ENCODE measurements around the gene MACROH2A1.

Gene MACROH2A1

DNA sequence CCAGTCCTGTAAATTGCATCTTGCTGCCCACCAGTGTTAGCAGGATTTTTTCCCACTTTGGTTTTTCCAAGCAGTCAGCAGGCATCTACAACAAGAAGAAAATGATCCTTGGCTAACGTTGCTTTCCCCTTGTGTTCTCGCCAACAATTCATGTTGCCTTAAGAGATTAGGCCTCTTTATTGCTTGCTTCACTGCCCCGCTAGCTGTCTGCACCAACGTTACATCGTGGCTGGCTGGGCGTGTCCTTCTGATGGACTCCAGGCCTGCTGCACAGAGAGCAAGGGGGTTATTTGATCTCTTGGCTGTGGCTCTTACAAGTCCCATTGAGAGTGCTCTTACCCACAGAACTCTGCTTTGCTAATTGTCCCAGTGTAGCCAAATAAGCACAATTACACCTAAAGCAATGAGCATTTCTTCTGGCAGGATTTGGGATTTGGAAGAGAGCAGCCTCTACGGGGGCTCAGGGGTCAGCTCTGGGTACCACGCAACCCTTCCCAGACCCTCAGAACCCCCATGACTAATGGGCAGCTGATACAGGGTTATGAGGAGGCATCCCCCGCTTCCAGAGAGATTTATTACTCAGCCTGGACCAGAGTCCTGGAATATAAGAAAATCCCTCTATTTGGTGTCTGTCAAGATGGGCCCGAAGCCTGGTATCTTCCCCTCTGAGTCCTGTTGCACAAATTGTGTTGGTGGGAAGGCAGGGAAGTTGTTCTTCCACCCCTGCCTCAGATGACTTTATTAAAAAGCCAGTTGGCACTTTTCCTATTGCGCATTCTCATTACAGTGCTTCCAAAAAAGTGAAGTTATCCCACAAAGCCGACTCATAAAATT, 30.5 kb upstream of the MACROH2A1 start:
- TF ChIP-seq CTCF (IDR thresholded peaks at IDR 0.05; ENCODE audit: control insufficient read depth, insufficient read depth, low read depth, low read length, missing control alignments), result no peak
- H3K4me3 ChIP-seq (ENCODE audit: control insufficient read depth, low read depth, low read length), result no peak overlapping the region
- DNase-seq (ENCODE audit: low read depth), result no peak

GRCh38 chr5:135428586-135428985, 29.6 kb upstream of the MACROH2A1 start:
- DNase-seq (ENCODE audit: low read depth), result no peak
- TF ChIP-seq CTCF (IDR thresholded peaks at IDR 0.05; ENCODE audit: control insufficient read depth, insufficient read depth, low read depth, low read length, missing control alignments), result no peak
- no peak overlapping the region for H3K4me3 ChIP-seq (ENCODE audit: control insufficient read depth, low read depth, low read length)

DNA sequence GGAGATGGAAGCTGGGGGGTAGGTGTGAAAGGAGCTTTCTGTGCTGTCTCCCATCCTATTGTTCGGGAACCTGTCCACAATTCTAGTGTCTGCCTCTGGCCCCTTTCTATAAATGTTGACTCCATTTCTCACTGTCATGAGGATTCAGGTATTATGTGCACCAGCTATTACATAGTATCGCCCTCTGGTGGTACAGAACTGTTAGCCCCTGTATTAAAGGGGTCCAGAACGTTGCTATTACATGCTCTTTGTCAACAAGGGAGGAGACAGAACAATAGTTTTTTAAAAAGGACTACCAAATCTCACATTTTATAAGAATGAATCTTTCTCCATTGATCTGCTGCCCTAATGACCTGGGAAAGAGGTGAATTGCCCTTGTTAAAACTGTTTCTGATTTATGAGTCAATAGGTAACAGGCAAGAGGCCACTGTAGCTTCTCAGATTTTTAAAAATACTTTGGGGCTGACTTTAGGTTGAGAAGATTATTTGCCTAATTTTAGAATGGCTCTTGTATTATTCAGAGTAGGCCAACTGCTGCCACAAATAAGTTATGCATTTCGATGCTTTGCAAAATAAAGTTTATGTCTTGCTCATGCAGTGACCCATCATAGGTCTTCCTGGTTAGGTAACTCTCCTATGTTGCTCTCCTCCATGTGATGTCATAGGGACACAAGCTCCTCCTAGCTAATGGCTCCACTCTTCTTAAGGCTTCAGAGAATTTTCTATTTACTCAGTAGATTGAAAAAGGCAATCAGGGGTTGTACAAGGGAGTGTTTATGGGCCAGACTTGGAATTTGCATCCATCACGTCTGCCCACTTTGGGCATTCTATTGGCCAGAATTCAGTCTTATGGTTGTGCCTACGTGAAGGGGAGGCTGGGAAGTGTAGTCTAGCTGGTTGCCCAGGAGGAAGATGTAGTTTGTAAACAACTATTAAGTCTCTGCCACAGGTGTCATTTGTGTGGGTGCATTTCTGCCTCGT, 27.4 kb upstream of the MACROH2A1 start:
- DNase-seq (ENCODE audit: low read depth), result no peak
- H3K4me3 ChIP-seq (ENCODE audit: control insufficient read depth, low read depth, low read length), result no peak overlapping the region
- peak; percentile 74 for TF ChIP-seq CTCF (IDR thresholded peaks at IDR 0.05; ENCODE audit: control insufficient read depth, insufficient read depth, low read depth, low read length, missing control alignments)

- no peak for TF ChIP-seq CTCF (IDR thresholded peaks at IDR 0.05; ENCODE audit: control insufficient read depth, insufficient read depth, low read depth, low read length, missing control alignments)
- DNase-seq (ENCODE audit: low read depth), result no peak
- H3K4me3 ChIP-seq (ENCODE audit: control insufficient read depth, low read depth, low read length), result no peak overlapping the region
Observed at GRCh38 chr5:135425641-135426040, 26.6 kb upstream of the MACROH2A1 start.

DNA sequence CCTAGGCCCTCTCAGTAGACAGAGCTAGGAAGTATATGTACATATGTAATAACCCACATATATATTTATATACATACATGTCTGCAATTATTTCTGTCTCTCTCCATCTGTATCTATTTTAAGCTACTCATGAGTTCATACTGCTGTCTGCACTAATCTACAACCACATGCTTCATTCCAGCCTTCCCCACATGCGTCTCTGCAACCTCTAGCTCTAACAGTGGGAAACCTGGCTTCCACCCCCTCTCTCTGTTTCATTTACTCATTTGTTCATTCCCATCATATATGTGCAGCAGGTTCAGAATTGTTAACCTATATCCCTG, 24.8 kb upstream of the MACROH2A1 start:
- no peak for DNase-seq (ENCODE audit: low read depth)
- no peak for TF ChIP-seq CTCF (IDR thresholded peaks at IDR 0.05; ENCODE audit: control insufficient read depth, insufficient read depth, low read depth, low read length, missing control alignments)
- no peak overlapping the region for H3K4me3 ChIP-seq (ENCODE audit: control insufficient read depth, low read depth, low read length)

DNA sequence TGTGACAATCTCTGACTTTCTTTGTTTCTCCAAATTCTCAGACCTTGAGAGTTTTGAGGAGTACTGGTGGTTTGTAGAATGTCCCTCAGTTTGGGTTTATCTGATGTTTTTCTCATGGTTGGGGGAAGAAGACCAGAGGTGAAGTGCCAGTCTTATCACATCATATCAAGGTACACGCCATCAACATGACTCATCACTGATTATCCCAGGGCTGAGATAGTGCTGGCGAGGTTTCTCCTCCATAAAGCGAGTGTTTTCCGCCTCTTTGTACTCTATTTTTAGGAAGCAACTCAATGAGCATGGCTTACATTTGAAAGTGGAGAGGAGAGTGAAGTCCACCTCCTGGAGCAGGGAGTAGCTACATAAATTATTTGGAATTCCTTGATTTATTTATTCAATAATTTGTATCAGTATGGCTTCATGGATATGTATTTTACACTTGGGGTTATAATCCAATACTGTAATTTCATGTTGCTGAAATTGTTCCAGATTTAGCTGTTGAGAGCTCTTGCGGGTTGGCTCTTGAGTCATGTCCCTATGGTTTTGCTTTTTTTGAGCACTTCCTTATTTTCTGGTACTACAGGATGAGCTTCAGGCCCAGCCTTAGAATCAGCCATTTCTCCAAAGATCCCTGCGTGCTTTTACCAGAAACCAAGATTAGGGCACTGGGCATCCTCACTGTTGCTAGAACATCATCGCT, 24.3 kb upstream of the MACROH2A1 start:
- no peak for TF ChIP-seq CTCF (IDR thresholded peaks at IDR 0.05; ENCODE audit: control insufficient read depth, insufficient read depth, low read depth, low read length, missing control alignments)
- no peak for DNase-seq (ENCODE audit: low read depth)

More for the DNA sequence above, 24.3 kb upstream of the MACROH2A1 start:
- H3K4me3 ChIP-seq (ENCODE audit: control insufficient read depth, low read depth, low read length), result no peak overlapping the region

Measured in AG09309 (cell line).